Left colon (tissue), 2 donors: Measurements from ENCODE around the gene COL23A1. TPM values are rescaled to one million over a fixed set of nuclear protein-coding genes. Genes with fewer than 3 reads are reported as not detected.
"Not testable (repeated sequence)": the region's sequence is repeated elsewhere in the genome, so short reads cannot be mapped to it uniquely, and the experiment has no call there.

Experiments
- ATAC-seq: fragments of 200-7000 bp; cut with Tn5 transposase; one replicate; pipeline ENCODE4 v1.9.1; 2020; ENCODE audit warnings: mild to moderate bottlenecking, moderate library complexity
- DNase-seq, 2 donors: peaks; one replicate each; pipeline ENCODE4 v3.0.0-alpha.2; 2020
- intact Hi-C, 2 donors: fragments of 100-400 bp; cut with DNase I in 1 of 2; cut with micrococcal nuclease in 1 of 2; formaldehyde crosslinking; loops; one replicate each; pipeline versions ENCODE4 v1.11.2 to v1.14.0; 2022; cut with DNase I, micrococcal nuclease
- total RNA-seq, 2 donors: library from RNA; stranded (reverse); fragmentation: NEBNext Ultra II Directional; extraction: Animal tissue kit (Norgen Biotek cat#: 25700); gene quantifications; one replicate each; pipeline ENCODE4 v1.2.1, GENCODE V29; 2021
- donor health status: DM: no; HTN: no; CAD: no.
- donor health status: DM: yes; HTN: yes; CAD: no.

COL23A1 gene
- total RNA-seq, 2 donors from 2014 or later, result 0.09 to 0.73 TPM

DNA sequence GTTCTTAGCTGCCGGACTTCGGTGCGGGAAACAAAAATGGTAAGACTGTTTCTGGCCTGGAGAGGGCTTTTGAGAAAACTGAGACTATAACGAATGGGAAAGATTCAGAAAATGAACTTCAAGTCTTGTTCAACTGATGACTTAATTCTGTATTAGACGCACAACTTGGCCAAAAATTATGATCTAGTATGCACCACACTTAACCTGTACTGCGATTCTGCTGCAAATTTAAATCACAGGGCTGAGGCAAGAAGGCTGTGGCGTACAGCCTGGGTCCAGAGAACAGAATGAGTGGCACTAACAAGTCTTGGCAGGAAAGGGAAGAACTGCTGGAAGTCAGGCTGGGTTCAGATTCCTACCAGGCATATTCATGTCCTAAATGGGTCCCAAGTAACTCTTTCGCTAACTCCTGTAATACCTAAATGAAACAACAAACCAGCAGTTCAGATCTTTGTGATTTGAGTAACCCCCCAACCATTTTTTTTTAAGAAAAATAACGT is 781 bp upstream of the COL23A1 start:
- DNase-seq, result no peak
- intact Hi-C loops, result loop anchor here in 1 of 2 donors (5.0 kb wide), 1 partner anchor 309 kb away; no protein-coding TSS in a partner anchor
- no peak for ATAC-seq

DNA sequence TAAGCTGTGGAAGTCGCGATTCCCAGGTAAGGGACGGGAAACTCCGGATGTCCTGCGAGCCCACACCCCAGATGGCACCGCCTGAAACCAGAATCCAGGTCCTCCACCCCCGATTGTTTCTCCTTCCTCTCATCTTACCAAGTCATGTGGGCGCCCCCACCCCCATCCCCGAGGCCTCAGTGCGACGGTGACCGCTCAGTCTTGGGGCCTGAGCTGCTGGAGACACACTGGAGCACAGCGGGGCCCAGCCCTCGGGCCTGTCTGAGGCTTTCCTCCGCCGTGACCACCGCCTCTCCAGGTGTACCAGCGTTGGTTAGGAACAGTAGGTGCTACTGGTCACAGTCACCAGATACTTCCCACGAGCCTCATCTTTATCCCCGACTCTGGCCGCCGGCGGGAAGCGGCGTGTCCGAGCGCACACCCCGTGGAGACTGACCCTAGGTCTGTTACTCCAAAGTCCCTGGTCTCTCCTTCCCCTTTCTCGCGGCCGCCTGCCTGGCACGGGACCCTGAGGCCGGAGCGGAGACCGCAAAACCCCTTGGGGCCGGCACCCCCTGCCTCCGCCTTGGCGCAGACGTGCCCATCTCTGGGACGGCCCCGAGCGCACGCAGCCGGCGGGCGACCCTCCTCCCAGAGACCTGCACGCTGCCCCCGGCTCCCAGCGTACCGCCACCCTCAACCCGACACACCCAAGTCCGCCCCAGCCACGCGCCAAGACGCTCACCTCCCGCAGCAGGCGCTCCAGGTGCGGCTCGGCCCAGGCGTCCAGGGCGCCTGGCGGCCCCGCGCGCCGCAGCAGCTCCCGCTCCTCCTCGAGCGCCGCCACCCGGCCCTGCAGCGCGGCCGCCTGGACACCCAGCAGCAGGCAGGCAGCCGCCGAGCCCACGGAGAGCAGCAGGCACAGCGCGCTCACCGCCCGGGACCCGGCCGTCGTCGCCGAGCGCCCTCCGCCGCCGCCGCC is 733 bp downstream of the COL23A1 start:
- DNase-seq (peak in 1 of 2 donors; percentile 13), ATAC-seq (peak; percentile 33)
- intact Hi-C loops, result loop anchor here in 1 of 2 donors (5.0 kb wide), 1 partner anchor 307 kb away; no protein-coding TSS in a partner anchor

DNA sequence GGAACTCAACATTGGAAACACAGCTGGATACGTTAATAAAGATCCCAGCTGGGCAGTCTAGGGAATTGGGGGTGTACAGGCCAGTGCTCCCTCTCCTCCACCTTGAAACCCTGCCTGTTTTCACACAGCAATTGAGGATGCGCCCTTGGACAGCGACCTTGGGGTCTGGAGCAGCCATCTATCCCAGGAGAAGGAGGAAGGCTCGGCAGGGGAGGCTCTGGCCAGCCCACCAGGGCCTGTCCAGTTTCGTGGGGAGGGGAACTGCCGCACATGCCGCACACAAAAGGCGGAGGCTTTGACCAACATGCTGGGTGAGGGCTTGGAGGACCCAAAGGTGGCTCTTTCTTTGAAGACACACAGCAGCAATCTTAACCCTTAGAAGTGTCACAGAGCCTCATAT is 1.4 kb downstream of the COL23A1 start:
- DNase-seq, result no peak
- ATAC-seq, result no peak
- intact Hi-C loops, result no loop called here

GRCh38 chr5:178587763-178588611 is 2.2 kb downstream of the COL23A1 start:
- DNase-seq (no peak), ATAC-seq (no peak)
- intact Hi-C loops, result no loop called here

GRCh38 chr5:178586396-178586795 is 3.8 kb downstream of the COL23A1 start:
- ATAC-seq (no peak), DNase-seq (no peak)
- intact Hi-C loops, result no loop called here

DNA sequence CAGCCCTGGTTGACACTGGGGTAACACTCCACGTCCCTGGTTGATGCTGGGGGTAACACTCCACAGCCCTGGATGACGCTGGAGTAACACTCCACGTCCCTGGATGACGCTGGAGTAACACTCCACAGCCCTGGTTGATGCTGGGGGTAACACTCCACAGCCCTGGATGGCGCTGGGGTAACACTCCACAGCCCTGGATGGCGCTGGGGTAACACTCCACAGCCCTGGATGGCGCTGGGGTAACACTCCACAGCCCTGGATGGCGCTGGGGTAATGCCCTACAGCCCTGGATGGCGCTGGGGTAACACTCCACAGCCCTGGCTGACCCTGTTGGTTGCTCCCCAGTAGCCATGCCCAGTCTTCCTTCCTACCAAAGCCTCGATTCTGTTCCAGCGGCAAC is 4.8 kb downstream of the COL23A1 start:
- peak; percentile 58 for ATAC-seq
- DNase-seq, result peak in 1 of 2 donors; percentile 25
- intact Hi-C loops, result not testable (repeated sequence)

DNA sequence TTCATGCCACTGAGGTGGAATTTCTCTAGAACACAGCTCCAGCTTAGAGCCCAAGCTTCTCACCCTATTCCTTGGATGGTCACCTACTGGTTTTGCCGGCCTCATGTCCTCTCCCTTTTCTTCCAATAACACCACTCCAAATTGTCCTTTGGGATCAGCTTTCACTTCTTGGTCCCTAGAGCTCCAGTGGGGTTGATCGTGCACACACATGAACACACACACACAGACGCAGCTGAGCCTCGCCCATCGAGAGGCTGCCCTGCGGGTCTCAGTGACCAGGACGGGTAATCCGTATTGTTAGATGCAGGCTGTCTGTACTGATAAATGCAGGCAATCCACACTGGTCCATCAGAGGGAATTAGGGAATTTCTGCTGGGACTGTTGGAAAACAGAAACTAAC is 6.9 kb downstream of the COL23A1 start:
- intact Hi-C loops, result no loop called here
- DNase-seq, result no peak
- no peak for ATAC-seq

DNA sequence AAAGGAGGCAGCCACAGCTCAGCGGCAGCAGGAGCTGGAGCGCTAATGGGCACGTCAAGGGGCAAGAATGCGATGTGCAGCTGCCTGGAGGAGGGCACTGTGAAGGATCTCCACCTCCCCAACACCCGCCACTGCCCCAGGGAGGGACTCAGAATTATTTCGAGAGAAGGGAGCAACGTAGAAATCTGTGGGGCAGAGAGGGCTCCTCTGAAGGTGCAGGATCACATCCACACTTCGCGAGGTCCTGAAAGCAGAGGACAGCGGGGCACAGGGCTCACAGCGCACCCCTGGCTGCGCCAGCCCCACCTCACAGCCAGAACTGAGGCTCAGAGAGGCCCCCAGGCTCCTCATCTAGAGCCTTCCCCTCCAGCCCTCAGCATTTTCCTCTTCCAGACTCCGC is 7.9 kb downstream of the COL23A1 start:
- DNase-seq (no peak), ATAC-seq (no peak)
- intact Hi-C loops, result no loop called here

GRCh38 chr5:178581621-178582020 is 8.6 kb downstream of the COL23A1 start:
- DNase-seq, result no peak
- ATAC-seq, result no peak
- intact Hi-C loops, result no loop called here

DNA sequence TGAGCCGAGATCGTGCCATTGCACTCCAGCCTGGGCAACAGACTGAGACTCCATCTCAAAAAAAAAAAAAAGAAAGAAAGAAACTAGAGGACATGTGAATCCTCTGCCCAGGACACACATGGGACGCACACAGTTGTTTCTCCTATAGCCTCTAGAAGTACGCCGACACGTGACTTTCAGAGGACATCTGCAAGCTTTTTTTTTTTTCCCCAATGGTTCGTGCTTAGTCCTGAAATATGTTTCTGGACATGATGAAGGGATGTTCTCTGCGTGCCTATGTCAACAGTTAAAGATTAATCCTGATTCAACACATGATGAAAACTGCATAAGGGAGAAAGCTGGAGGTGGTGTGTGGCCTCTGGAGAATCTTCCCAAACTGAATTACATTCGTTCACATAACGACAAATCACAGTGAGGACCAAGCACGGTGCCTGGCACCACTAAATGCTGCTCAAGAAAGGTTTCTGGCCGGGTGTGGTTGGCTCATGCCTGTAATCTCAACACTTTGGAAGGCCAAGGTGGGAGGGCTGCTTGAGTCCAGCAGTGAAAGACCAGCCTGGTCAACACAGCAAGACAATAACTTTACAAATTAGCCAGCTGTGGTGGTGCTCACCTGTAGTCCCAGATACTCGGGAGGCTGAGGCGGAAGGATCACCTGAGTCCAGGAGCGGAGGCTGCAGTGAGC is 9.8 kb downstream of the COL23A1 start:
- no peak for DNase-seq
- ATAC-seq, result no peak
- intact Hi-C loops, result no loop called here

DNA sequence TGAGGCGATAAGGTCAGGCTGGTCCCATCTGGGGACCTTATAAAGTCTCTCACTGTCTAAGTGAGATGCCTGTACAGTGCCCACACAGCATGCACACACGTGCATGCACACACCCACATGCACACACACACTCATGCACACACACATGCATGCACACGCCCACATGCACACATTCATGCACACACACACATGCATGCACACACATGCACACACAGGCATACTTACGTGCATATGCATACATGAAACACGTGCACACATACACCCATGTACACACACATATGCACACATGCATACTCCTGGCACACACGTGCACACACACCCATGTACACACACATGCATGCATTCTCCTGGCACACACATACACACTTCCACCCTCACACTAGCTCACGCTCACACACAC is 12.2 kb downstream of the COL23A1 start:
- DNase-seq, result no peak

DNA sequence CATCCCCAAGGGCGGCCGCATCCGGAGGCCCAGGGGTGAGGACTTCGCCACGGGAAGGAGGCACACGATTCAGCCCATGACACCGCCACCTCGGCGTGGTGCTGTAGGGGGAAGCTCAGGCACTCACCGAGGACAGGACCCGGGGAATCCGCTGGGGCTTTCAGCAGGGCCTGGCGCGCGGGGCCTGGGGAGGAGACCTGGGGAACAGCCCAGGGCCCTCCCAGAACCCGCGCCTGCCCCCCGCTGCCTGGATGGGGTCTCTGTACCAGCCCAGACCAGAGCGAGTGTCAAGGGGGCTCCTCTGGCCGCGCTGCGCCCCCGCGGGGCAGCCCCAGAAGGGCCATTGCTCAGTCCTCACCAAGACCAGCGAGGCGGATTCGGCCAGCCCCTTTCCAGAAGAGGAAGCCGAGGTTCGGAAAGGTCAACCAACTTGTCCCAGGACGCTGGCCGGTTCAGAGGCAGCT is 12.8 kb downstream of the COL23A1 start:
- ATAC-seq, result no peak

More for the DNA sequence above, 12.2 kb downstream of the COL23A1 start:
- ATAC-seq, result no peak
- intact Hi-C loops, result no loop called here

GRCh38 chr5:178576591-178577351 is 13.4 kb downstream of the COL23A1 start:
- DNase-seq, result no peak
- ATAC-seq, result no peak
- intact Hi-C loops, result no loop called here

More for the DNA sequence above, 12.8 kb downstream of the COL23A1 start:
- no peak for DNase-seq
- intact Hi-C loops, result no loop called here

DNA sequence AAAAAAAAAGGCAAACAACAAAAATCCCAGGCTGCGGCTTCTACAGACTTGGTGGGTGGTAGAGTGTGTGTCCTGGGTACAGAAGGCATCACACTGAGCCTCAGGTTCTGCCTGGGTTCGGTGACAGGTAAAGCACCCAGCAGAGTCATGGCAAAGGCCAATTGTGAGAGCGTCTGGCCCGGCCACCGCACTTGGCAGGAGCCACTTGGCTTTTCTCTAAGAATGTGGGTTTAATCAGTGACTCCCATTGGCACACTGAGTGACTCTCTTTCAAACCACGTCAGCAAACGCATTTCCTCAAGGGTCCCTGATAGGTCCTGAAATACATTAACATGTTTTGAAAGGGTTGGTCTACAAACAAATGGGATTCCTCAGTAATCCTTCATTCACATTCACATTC is 17.0 kb downstream of the COL23A1 start:
- intact Hi-C loops, result no loop called here
- no peak for ATAC-seq
- DNase-seq, result no peak

GRCh38 chr5:178572617-178573016 is 17.6 kb downstream of the COL23A1 start:
- no peak for DNase-seq

DNA sequence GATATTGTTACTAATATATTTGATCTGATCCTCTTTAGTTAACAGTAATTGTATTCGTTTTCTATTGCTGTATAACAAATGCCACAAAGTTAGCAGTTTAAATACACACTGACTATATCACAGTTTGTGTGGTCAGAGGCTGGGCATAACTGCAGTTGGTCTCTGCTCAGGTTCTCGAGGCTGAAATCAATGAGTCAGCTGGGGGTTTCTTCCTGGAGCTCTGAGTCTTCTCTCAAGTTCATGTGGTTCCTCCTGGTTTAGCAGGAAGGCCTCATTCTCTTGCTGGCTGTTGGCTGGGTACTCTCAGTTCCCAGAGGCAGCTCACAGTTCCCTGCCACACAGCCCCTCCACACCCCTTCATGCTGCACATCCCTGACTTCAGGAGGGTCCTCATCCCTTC is 20.7 kb downstream of the COL23A1 start:
- no peak for DNase-seq
- no peak for ATAC-seq
- intact Hi-C loops, result no loop called here

More at GRCh38 chr5:178572617-178573016, 17.6 kb downstream of the COL23A1 start:
- ATAC-seq, result no peak
- intact Hi-C loops, result no loop called here

GRCh38 chr5:178564811-178565550 is 25.2 kb downstream of the COL23A1 start:
- intact Hi-C loops, result no loop called here
- ATAC-seq (no peak), DNase-seq (no peak)
